ENCODE data around the gene RNF207.

RNF207 gene

DNA sequence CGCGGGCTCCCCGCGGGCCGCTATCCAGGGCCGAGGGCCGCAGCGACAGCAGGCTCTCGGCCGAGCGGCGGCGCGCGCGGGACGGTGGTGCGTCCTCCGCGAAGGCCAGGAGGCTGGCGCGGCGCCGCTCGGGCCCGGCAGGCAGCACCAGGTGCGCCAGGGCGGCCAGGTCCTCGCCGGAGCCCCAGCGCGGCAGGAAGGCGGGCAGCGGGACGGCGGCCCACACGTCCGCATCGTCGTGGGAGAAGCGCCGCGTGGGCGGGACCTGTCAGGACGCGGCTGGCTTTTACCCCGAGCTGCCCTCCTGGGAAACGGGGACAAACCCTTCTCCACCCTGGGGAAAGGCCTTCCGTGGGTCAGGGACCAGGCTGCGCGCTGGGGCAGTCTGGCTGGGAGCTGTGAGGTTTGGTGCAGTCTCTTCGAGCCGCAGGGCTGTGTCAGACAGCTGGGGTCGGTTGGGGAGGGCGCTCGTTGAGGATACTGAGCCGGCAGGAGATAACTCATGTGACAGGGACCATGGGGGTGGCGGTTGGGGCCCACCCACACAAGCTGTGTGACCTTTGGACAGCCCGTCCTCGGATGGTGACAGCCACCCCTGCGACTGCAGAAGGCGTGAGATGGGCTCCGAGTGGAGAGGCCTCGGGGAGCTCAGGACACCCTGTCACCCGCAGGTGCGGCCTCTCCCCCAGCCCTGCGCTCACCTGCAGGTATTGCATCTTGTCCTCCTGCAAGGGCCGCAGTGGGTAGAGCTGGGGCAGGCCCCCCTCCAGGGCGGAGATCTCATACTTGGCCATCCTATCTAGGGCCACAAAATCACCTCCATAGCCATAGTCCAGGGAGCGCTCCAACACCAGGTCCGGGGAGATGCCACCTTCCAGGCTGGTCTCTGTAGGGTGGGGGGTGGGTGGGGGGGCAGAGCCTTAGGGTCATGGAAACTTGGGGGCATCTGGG lies 44.1 kb downstream of the RNF207 start:
- no peak for TF ChIP-seq ZNF274 (IDR thresholded peaks at IDR 0.05; ENCODE audit: low read depth, low read length)
- H3K4me3 ChIP-seq (ENCODE audit: low read length): no peak overlapping the region

DNA sequence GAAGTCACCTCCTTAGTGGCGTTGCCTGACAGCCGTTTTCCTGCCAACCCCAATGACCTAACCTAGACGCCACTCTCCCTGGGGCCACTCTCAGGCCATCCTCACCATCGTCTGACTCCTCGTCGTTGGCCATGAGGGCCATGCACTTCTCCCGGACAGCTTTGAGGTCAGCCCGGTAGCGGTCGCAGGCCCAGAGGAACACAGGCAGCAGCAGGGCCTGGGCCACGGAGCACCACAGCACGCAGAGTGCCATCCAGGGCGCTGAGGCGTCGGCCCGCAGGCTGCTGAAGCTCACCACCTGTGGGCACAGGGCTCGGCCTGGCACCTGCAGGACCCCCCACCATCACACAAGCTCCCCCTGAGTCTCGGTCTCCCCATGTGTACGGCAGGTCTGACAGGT lies 45.3 kb downstream of the RNF207 start:
- no peak overlapping the region for H3K4me3 ChIP-seq (ENCODE audit: low read length)
- TF ChIP-seq ZNF274 (IDR thresholded peaks at IDR 0.05; ENCODE audit: low read depth, low read length): no peak

- no peak overlapping the region for H3K4me3 ChIP-seq (ENCODE audit: low read length)
- TF ChIP-seq ZNF274 (IDR thresholded peaks at IDR 0.05; ENCODE audit: low read depth, low read length): no peak
Observed at GRCh38 chr1:6251681-6252373, 45.9 kb downstream of the RNF207 start.

DNA sequence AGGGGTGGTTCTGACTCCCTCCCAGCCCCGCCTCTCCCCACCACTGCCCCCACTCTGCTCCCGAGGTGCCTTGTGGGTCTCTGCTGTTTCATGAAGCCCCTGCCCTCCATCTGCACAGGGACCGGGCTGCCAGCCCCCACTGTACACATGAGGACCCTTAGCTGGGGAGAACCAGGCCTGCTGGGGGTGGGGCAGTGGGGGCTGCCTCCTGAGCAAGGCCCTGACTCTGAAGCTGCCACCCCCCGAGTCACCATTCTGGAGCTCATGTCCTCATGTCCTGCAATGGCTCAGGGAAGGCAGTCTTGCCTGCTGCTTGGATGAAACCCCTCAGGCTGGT lies 46.4 kb downstream of the RNF207 start:
- TF ChIP-seq ZNF274 (IDR thresholded peaks at IDR 0.05; ENCODE audit: low read depth, low read length): no peak
- no peak overlapping the region for H3K4me3 ChIP-seq (ENCODE audit: low read length)

GRCh38 chr1:6253380-6253779 lies 47.5 kb downstream of the RNF207 start:
- TF ChIP-seq ZNF274 (IDR thresholded peaks at IDR 0.05; ENCODE audit: low read depth, low read length): no peak
- no peak overlapping the region for H3K4me3 ChIP-seq (ENCODE audit: low read length)

DNA sequence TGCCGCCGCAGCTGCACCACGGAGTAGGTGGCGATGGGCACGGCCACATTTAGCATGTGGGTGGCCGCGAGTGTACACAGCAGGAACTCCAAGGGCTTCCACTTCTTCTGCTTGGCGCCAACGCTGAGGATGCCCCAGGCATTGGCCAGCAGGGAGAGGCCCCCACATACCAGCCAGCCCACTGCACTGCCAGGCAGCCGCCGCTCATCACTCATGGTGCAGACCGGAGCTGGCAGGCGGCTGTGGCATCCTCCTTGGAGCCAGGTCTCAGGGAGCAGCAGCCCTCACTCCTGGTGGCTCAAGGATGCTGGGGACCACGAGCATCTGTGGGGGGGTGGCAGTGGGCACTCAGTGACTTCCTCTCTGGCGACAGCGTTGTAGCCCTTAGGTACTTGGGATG lies 48.8 kb downstream of the RNF207 start:
- H3K4me3 ChIP-seq (ENCODE audit: low read length): no peak overlapping the region
- TF ChIP-seq ZNF274 (IDR thresholded peaks at IDR 0.05; ENCODE audit: low read depth, low read length): no peak

GRCh38 chr1:6256645-6257044 lies 50.7 kb downstream of the RNF207 start:
- no peak for TF ChIP-seq ZNF274 (IDR thresholded peaks at IDR 0.05; ENCODE audit: low read depth, low read length)
- no peak overlapping the region for H3K4me3 ChIP-seq (ENCODE audit: low read length)

GRCh38 chr1:6257541-6258069 lies 51.7 kb downstream of the RNF207 start:
- H3K4me3 ChIP-seq (ENCODE audit: low read length): no peak overlapping the region
- no peak for TF ChIP-seq ZNF274 (IDR thresholded peaks at IDR 0.05; ENCODE audit: low read depth, low read length)

- no peak for TF ChIP-seq ZNF274 (IDR thresholded peaks at IDR 0.05; ENCODE audit: low read depth, low read length)
- no peak overlapping the region for H3K4me3 ChIP-seq (ENCODE audit: low read length)
Observed at GRCh38 chr1:6258675-6259074, 52.8 kb downstream of the RNF207 start.

DNA sequence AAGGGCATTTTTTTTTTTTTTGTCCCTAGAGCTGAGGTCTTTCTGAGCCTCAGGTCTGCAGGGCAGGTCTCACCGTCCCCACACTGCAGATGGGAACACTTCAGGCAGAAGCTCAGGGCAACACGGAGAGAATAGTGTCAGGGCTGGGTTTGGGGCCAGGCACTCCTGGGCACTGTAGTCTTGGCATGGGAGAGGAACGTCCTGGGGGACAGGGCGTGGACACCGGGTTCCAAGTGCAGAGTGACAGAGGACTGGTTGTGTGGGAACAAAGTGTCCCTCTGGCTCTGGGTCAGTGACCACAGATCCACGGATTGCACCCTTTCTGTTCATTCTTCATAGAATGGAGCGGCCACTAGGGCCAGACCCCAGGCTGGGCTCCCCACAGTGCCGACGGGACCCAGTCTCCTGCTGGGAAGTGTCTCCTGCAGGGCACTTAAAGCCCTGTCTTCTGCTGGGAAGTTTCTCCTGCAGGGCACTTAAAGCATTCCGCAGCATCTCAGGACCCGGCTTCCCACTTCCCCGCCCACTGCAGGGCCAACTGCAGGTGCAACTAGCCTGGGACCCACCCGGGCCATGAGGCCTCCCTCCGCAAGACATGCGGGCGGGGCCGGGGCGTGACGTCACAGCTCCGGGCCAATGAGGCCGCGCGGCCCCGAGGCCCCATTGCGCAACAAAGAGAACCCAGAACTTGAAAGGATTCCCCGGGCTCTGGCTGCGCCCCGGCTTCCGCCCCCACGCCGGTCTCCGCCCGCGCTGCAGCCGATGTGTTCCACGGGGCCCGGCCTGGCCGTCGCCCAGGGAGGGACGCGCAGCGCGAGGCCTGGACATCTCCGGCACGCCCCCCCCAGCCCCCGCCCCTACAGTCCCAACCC lies 53.8 kb downstream of the RNF207 start:
- TF ChIP-seq ZNF274 (IDR thresholded peaks at IDR 0.05; ENCODE audit: low read depth, low read length): no peak
- H3K4me3 ChIP-seq (ENCODE audit: low read length): no peak overlapping the region

GRCh38 chr1:6260433-6260934 lies 54.6 kb downstream of the RNF207 start:
- TF ChIP-seq ZNF274 (IDR thresholded peaks at IDR 0.05; ENCODE audit: low read depth, low read length): no peak
- peak overlapping the region; percentile 52; the same call in 1 of the 2 replicates for H3K4me3 ChIP-seq (ENCODE audit: low read length)

DNA sequence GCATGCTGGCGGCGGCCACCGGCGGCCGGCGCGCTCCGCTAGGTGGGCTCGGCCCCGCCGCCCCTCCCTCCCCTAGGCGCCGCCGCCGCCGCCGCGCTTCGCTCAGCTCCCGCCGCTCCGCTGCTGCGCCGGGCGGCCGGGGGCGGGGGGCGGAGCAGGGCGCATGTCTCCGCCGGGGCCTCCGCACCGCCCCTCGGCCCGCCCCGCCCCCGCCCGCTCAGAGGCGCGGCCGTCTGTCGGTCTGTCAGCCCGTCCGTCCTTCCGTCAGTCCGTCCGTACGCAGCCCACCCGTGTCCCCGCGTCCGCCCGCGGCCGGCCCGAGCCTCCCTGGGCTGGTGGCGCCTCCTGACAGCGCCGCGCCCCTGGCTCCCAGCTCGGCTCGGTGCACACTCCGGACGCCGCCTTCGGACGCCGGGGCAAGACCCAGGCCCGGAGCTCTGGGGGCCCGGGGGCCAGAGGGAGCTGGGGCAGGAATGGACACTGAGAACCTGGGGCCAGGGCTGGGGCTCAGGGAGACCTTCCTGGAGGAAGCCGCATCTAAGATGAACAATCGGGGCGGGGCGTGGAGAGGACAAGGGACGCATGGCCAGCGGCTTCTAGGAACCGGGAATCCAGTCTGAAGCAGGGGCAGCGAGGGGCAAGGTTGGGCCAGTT lies 55.2 kb downstream of the RNF207 start, which contains the start of gene GPR153:
Gene GPR153, minus strand, starts transcription at position 138 of the 654 bp plus-strand sequence. CDS start 6,193 bp downstream, outside the sequence.
- no peak for TF ChIP-seq ZNF274 (IDR thresholded peaks at IDR 0.05; ENCODE audit: low read depth, low read length)
- H3K4me3 ChIP-seq (ENCODE audit: low read length): peak within 1 kb of the TSS; percentile 52; the same call in 1 of the 2 replicates

GRCh38 chr1:6261615-6261995 lies 55.7 kb downstream of the RNF207 start:
- no peak for TF ChIP-seq ZNF274 (IDR thresholded peaks at IDR 0.05; ENCODE audit: low read depth, low read length)
- H3K4me3 ChIP-seq (ENCODE audit: low read length): no peak overlapping the region
